Testis (tissue), 2 donors: ENCODE measurements around the gene ANO9.

Experiments
- POLR2A ChIP-seq: fragments of 450-650 bp; IDR thresholded peaks from one replicate; pipeline ENCODE4 v1.6.1; 2017; ENCODE audit warnings: antibody characterized with exemption, mild to moderate bottlenecking, moderate library complexity
- TF ChIP-seq, protein P1 (sequence below), 3 experiments: fragments of 450-650 bp in 2 of 3; fragments of 200-600 bp in 1 of 3; sonication (generic) in 1 of 3; IDR thresholded peaks; one replicate each; pipeline ENCODE4 v1.5.1; 2016 to 2019; ENCODE audit warnings: antibody characterized with exemption in 3 of 3, mild to moderate bottlenecking in 2 of 3, moderate library complexity in 1 of 3

DNA sequence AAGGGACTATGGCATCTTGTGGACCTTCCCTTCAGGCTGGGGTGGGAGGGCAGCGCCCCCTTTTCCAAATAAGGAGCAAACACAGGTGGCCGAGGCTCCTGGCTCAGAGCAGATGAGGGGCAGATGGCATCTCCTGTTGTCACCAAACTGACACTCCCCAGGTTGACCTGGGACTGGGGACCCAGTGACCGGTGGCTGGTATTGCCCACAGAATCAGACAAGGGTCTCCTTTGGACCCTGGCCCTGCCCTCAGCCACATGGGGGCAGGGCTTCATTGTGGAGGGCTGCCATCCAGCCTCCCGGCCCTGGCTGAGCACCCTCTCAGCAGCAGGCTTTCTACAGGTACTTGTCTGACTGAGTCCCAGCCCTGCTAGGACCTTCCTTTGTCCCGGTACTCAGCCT is 26.2 kb downstream of the ANO9 start:
- no peak for TF ChIP-seq POLR2A
- TF ChIP-seq, protein P1, sequence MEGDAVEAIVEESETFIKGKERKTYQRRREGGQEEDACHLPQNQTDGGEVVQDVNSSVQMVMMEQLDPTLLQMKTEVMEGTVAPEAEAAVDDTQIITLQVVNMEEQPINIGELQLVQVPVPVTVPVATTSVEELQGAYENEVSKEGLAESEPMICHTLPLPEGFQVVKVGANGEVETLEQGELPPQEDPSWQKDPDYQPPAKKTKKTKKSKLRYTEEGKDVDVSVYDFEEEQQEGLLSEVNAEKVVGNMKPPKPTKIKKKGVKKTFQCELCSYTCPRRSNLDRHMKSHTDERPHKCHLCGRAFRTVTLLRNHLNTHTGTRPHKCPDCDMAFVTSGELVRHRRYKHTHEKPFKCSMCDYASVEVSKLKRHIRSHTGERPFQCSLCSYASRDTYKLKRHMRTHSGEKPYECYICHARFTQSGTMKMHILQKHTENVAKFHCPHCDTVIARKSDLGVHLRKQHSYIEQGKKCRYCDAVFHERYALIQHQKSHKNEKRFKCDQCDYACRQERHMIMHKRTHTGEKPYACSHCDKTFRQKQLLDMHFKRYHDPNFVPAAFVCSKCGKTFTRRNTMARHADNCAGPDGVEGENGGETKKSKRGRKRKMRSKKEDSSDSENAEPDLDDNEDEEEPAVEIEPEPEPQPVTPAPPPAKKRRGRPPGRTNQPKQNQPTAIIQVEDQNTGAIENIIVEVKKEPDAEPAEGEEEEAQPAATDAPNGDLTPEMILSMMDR (IDR thresholded peaks at IDR 0.05): no peak
